Suprapubic skin (tissue), 4 donors: Measurements from ENCODE around the gene TUBA3C. TPM values are rescaled to one million over a fixed set of nuclear protein-coding genes. Genes with fewer than 3 reads are reported as not detected.

Experiments used
- DNase-seq, 2 donors: peaks; one replicate each; pipeline ENCODE4 v3.0.0-alpha.2; 2019; ENCODE audit warnings: low spot score in 2 of 2
- H3K27ac ChIP-seq: fragments of 200-600 bp; sonication (generic); one replicate; pipeline ENCODE4 v1.5.1; 2019
- H3K27me3 ChIP-seq: fragments of 200-600 bp; sonication (generic); one replicate; pipeline ENCODE4 v1.5.1; 2019
- H3K36me3 ChIP-seq: fragments of 200-600 bp; sonication (generic); one replicate; pipeline ENCODE4 v1.5.1; 2019
- H3K4me1 ChIP-seq: fragments of 200-600 bp; sonication (generic); one replicate; pipeline ENCODE4 v1.5.1; 2019
- H3K4me3 ChIP-seq: fragments of 200-600 bp; sonication (generic); one replicate; pipeline ENCODE4 v1.5.1; 2019; ENCODE audit warnings: mild to moderate bottlenecking
- H3K9me3 ChIP-seq: fragments of 200-600 bp; sonication (generic); one replicate; pipeline ENCODE4 v1.5.1; 2019
- CTCF ChIP-seq, 2 donors: fragments of 200-600 bp in 1 of 2; fragments of 450-650 bp in 1 of 2; sonication (generic) in 1 of 2; IDR thresholded peaks; one replicate each; pipeline ENCODE4 v1.5.1; 2016 to 2019; ENCODE audit warnings: antibody characterized with exemption in 2 of 2, mild to moderate bottlenecking in 1 of 2, moderate library complexity in 1 of 2
- EP300 ChIP-seq: sonication (generic); formaldehyde crosslinking; IDR thresholded peaks from one replicate; pipeline ENCODE4 v1.6.1; 2017; ENCODE audit warnings: antibody characterized with exemption
- POLR2A ChIP-seq, 2 donors: fragments of 450-650 bp; IDR thresholded peaks; one replicate each; pipeline ENCODE4 v1.6.1; 2017; ENCODE audit warnings: antibody characterized with exemption in 2 of 2, mild to moderate bottlenecking in 2 of 2, moderate library complexity in 2 of 2
- POLR2AphosphoS5 ChIP-seq, 3 donors: sonication (generic); formaldehyde crosslinking; IDR thresholded peaks; one replicate each; pipeline ENCODE4 v1.6.1; 2017; ENCODE audit warnings: antibody characterized with exemption in 3 of 3
- WGBS: methylation state at CpG from one replicate; pipeline ENCODE4 v1.1.5; 2018; 5-methylcytosine and 5-hydroxymethylcytosine counted together
- total RNA-seq, 4 donors: library from RNA; depleted of rRNA; stranded (reverse); fragments of >200 nt; gene quantifications; one replicate each; pipeline ENCODE4 v1.1.0, GENCODE V29; 2016

Gene TUBA3C
- total RNA-seq, 4 donors from 2014 or later, result not detected

GRCh38 chr13:19150712-19151228, 30.9 kb downstream of the TUBA3C start:
- H3K9me3 ChIP-seq, result peaks cover 4% of the 10 kb centered on the region

GRCh38 chr13:19150226-19150625, 31.4 kb downstream of the TUBA3C start:
- 68% methylated on average over 4 of the region's 10 CpGs for WGBS
- Histone ChIP-seq H3K4me1 (no peaks in the 10 kb centered on the region), H3K27ac (no peak overlapping the region), H3K9me3 (peaks cover 4% of the 10 kb centered on the region), H3K4me3 (no peak overlapping the region), H3K27me3 (no peaks in the 10 kb centered on the region), H3K36me3 (no peaks in the 10 kb centered on the region)
- TF ChIP-seq POLR2AphosphoS5 (IDR thresholded peaks at IDR 0.05) (no peak), POLR2A (IDR thresholded peaks at IDR 0.05) (no peak), EP300 (no peak), CTCF (IDR thresholded peaks at IDR 0.05) (no peak)
- peak in 1 of 2 donors; percentile 27 for DNase-seq

More at GRCh38 chr13:19150712-19151228, 30.9 kb downstream of the TUBA3C start:
- H3K27me3 ChIP-seq, result no peaks in the 10 kb centered on the region
- no peaks in the 10 kb centered on the region for H3K4me1 ChIP-seq
- no peak for TF ChIP-seq POLR2A (IDR thresholded peaks at IDR 0.05)
- H3K4me3 ChIP-seq, result no peak overlapping the region
- no peak overlapping the region for H3K27ac ChIP-seq
- DNase-seq, result peak; percentile 50 to 67
- WGBS, result 74% methylated on average over 7 of the region's 8 CpGs
- H3K36me3 ChIP-seq, result no peaks in the 10 kb centered on the region

- H3K27ac ChIP-seq, result no peak overlapping the region
- H3K4me1 ChIP-seq, result no peaks in the 10 kb centered on the region
- DNase-seq, result peak in 1 of 2 donors; percentile 8
- no peak overlapping the region for H3K4me3 ChIP-seq
- peaks cover 4% of the 10 kb centered on the region for H3K9me3 ChIP-seq
- TF ChIP-seq CTCF (IDR thresholded peaks at IDR 0.05), result no peak
- no peak for TF ChIP-seq EP300
- TF ChIP-seq POLR2A (IDR thresholded peaks at IDR 0.05), result no peak
- TF ChIP-seq POLR2AphosphoS5 (IDR thresholded peaks at IDR 0.05), result no peak
- no peaks in the 10 kb centered on the region for H3K36me3 ChIP-seq
- H3K27me3 ChIP-seq, result no peaks in the 10 kb centered on the region
Observed at GRCh38 chr13:19148561-19148960, 33.1 kb downstream of the TUBA3C start.
